HEK293 (cell line): ENCODE measurements around the gene FGFRL1.

Experiments
- GFI1B ChIP-seq: fragments of 450-650 bp; formaldehyde crosslinking; IDR thresholded peaks from 2 replicates; pipeline ENCODE4 v1.5.1; 2016; ENCODE audit warnings: missing biosample characterization, missing genetic modification characterization
- TCF7L2 ChIP-seq: IDR thresholded peaks from 2 replicates; pipeline ENCODE4 v1.6.1; 2011; ENCODE audit warnings: low read depth, mild to moderate bottlenecking, inconsistent platforms, low read length, moderate library complexity, borderline replicate concordance
- ZNF24 ChIP-seq: fragments of 450-650 bp; formaldehyde crosslinking; IDR thresholded peaks from 2 replicates; pipeline ENCODE4 v1.5.1; 2016; ENCODE audit warnings: missing biosample characterization, missing genetic modification characterization
- ZNF670 ChIP-seq: fragments of 450-650 bp; formaldehyde crosslinking; IDR thresholded peaks from 2 replicates; pipeline ENCODE4 v1.5.1; 2016; ENCODE audit warnings: missing biosample characterization, missing genetic modification characterization, low read depth
- ZNF791 ChIP-seq: fragments of 450-650 bp; formaldehyde crosslinking; IDR thresholded peaks from 2 replicates; pipeline ENCODE4 v1.5.1; 2016; ENCODE audit warnings: missing biosample characterization, missing genetic modification characterization
- ZNF792 ChIP-seq: fragments of 450-650 bp; formaldehyde crosslinking; IDR thresholded peaks from 2 replicates; pipeline ENCODE4 v1.5.1; 2016; ENCODE audit warnings: missing biosample characterization, missing genetic modification characterization
- ZSCAN16 ChIP-seq: fragments of 450-650 bp; formaldehyde crosslinking; IDR thresholded peaks from 2 replicates; pipeline ENCODE4 v1.5.1; 2016; ENCODE audit warnings: missing biosample characterization, missing genetic modification characterization
- TF ChIP-seq, protein P1 (sequence below): fragments of 450-650 bp; IDR thresholded peaks from 2 replicates; pipeline ENCODE4 v1.5.1; 2018; ENCODE audit warnings: missing biosample characterization, missing genetic modification characterization
- TF ChIP-seq, protein P2 (sequence below): fragments of 450-650 bp; formaldehyde crosslinking; IDR thresholded peaks from 2 replicates; pipeline ENCODE4 v1.5.1; 2016; ENCODE audit warnings: missing biosample characterization, missing genetic modification characterization
- TF ChIP-seq, protein P3 (sequence below): fragments of 450-650 bp; formaldehyde crosslinking; IDR thresholded peaks from 2 replicates; pipeline ENCODE4 v1.5.1; 2016; ENCODE audit warnings: missing biosample characterization, missing genetic modification characterization

DNA sequence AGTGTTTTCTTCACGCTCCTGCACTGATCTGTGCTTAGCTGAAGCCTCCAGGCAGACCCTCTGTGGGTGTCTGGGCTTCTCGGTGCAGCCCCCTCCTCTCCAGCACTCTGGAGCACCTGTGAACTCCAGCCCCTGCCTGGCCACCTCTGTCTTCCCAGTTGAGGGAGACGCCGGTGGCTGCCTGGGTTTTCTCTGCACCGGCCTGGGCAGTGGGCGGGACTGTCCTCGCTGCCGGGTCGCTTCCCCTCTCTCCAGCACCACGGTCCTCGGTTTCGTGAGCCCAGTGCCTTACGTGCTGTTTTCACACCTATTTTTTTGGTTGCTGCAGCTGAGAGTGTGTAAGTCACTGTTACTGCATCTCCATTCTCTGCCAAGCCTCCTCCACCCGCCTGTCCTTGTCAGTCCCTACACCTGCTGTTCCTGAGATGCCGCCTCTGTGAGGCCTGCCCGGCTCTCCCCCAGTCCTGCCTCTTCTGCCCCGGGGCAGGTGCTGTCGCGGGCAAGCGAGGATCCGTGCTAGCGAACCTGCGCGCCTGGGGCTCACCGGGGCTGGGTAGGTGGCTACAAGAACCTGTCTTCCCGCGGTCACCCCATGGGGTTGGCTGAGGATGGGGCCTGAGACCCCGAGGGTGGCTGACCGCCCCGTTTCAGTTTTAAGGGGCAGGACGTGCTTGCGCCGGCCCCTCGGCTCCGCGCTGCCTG, 2.4 kb upstream of the FGFRL1 start:
- no peak for TF ChIP-seq GFI1B
- TF ChIP-seq TCF7L2, result no peak
- TF ChIP-seq ZNF791, result no peak
- TF ChIP-seq, protein P1, sequence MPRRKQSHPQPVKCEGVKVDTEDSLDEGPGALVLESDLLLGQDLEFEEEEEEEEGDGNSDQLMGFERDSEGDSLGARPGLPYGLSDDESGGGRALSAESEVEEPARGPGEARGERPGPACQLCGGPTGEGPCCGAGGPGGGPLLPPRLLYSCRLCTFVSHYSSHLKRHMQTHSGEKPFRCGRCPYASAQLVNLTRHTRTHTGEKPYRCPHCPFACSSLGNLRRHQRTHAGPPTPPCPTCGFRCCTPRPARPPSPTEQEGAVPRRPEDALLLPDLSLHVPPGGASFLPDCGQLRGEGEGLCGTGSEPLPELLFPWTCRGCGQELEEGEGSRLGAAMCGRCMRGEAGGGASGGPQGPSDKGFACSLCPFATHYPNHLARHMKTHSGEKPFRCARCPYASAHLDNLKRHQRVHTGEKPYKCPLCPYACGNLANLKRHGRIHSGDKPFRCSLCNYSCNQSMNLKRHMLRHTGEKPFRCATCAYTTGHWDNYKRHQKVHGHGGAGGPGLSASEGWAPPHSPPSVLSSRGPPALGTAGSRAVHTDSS (tag by site-specific recombination), result no peak
- TF ChIP-seq, protein P2, sequence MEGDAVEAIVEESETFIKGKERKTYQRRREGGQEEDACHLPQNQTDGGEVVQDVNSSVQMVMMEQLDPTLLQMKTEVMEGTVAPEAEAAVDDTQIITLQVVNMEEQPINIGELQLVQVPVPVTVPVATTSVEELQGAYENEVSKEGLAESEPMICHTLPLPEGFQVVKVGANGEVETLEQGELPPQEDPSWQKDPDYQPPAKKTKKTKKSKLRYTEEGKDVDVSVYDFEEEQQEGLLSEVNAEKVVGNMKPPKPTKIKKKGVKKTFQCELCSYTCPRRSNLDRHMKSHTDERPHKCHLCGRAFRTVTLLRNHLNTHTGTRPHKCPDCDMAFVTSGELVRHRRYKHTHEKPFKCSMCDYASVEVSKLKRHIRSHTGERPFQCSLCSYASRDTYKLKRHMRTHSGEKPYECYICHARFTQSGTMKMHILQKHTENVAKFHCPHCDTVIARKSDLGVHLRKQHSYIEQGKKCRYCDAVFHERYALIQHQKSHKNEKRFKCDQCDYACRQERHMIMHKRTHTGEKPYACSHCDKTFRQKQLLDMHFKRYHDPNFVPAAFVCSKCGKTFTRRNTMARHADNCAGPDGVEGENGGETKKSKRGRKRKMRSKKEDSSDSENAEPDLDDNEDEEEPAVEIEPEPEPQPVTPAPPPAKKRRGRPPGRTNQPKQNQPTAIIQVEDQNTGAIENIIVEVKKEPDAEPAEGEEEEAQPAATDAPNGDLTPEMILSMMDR (tag by site-specific recombination), result no peak
- no peak for TF ChIP-seq ZNF24 (tag by site-specific recombination)
- no peak for TF ChIP-seq ZSCAN16
- TF ChIP-seq ZNF792, result no peak
- no peak for TF ChIP-seq ZNF670 (tag by site-specific recombination)
- TF ChIP-seq, protein P3, sequence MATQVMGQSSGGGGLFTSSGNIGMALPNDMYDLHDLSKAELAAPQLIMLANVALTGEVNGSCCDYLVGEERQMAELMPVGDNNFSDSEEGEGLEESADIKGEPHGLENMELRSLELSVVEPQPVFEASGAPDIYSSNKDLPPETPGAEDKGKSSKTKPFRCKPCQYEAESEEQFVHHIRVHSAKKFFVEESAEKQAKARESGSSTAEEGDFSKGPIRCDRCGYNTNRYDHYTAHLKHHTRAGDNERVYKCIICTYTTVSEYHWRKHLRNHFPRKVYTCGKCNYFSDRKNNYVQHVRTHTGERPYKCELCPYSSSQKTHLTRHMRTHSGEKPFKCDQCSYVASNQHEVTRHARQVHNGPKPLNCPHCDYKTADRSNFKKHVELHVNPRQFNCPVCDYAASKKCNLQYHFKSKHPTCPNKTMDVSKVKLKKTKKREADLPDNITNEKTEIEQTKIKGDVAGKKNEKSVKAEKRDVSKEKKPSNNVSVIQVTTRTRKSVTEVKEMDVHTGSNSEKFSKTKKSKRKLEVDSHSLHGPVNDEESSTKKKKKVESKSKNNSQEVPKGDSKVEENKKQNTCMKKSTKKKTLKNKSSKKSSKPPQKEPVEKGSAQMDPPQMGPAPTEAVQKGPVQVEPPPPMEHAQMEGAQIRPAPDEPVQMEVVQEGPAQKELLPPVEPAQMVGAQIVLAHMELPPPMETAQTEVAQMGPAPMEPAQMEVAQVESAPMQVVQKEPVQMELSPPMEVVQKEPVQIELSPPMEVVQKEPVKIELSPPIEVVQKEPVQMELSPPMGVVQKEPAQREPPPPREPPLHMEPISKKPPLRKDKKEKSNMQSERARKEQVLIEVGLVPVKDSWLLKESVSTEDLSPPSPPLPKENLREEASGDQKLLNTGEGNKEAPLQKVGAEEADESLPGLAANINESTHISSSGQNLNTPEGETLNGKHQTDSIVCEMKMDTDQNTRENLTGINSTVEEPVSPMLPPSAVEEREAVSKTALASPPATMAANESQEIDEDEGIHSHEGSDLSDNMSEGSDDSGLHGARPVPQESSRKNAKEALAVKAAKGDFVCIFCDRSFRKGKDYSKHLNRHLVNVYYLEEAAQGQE (tag by site-specific recombination), result no peak
